NCI-H1436 treated with DMSO at 0.1 percent for 48 hours (cell line): ENCODE results near the gene HAAO.

Experiments used
- DNase-seq: peaks from one replicate; lab custom pipeline; 2025; lab: John Stamatoyannopoulos, UW

HAAO gene

DNA sequence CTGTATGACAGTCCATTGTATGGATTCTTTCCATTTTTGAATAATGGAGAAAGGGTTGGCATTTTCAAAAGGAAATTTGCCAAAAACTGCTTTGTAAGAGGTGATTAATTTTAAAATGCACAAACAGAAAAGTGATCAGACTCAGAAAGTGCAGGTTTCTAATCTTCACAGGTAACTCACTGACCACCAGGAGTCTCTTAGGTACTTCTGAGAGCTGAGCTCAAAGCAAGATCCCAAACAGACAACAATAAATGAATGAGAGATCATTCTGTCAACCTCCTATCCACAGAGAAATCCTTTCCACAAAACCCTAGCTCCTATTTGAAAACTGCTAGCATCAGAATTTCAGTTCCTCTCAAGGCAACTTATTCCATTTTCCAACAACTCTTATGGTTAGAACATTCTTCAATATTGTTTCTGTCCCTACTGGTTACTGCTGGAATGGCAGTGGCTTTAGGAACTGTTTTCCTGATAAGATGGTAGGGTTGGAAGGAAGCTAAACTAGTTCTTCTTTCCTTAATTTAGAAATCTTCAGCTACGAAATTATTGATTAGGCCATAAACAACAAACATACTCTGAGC is 20.6 kb upstream of the HAAO start:
- no peak for DNase-seq

DNA sequence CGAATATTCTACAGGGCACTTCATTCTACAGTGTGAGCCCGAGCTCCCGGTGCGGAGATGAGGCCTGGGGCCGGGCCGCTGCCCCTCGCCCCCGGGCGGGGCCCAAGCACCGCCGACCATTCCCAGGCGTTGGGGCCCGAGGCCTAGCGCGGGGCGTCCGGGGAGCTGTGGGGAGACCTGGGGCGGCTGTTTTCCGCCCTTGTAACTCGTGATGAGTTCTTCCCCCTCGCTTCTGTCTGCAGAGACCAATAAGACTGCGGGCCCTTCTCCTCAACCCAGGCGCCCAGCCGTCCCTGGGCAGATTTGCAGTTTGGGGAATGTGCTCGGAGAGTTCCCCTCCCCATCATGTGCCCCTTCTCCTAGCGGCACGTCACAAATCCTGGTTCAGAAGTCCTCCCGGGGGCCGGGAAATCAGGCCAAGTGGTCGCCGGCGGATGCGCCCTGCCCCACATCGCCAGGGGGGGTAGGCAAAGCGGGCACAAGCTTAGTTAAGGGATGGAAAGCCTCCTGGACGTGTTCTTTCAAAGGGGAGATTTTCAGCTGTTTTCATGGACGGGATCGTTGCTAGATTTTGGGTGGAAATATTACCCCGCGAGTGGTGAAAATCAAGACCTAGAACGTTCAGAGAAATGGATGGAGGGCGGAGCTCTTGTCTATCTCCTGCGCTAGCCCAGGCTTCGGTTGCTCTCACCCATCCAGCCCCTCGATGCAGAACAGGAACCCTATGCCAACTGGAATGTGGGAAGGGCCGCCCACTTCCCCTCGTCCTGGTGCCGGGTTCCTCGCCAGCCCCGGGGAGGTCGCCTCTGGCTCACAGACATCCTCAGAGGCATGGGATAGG is 18.8 kb upstream of the HAAO start:
- no peak for DNase-seq

DNA sequence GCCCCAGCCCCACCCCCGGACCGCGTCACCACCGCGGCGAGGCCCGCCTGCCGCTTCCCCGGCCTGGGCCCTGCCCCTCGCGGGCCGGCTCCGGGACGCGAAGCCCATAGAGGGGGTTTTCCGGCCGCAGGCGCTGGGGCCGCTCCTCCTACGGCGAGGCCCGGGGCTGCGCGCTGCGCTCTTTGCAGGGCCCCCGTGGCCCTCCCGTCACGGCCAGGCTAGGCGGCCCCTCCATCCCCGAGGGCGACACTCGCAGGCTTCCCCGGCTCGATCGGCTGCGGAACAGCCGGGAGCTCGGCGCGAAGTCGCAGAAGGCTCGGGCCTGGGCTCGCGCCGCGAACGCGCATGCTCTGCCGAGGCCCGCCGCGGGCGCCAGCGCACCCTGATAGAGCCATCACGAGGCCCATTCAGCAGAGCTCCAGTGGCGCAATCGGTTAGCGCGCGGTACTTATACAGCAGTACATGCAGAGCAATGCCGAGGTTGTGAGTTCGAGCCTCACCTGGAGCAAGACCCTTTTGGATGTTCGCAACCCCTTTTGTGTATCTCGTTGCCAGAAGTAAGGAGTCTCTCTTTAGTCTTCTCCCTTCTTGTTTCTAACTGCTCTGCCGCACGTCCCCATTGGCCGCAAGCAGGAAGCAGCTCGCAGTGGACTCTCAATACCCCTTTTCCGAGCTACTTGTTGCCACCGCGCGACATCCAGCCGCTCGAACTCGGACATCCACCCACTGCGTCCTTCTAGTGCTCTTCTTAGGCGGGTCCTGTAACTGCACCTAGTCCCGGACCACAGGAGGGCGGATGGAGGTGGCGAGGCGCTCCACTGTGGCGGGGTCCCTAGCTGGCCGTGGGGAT is 18.0 kb upstream of the HAAO start:
- DNase-seq: peak; percentile 76

DNA sequence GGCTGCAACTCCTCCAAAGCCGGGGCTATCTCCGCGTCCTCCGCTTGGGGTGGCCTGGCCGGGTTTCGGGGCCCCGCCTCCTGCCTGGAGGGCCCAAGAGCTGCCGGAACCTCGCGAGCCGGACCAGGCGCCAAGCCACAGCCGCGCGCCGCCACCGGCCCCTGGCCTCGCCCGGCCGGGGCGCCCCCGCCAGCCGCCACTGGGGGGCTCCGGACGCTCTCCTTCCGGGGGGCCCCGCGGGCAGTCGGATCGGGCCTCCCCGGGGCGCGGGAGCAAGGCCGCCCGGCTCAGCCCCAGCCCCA is 17.4 kb upstream of the HAAO start:
- no peak for DNase-seq

DNA sequence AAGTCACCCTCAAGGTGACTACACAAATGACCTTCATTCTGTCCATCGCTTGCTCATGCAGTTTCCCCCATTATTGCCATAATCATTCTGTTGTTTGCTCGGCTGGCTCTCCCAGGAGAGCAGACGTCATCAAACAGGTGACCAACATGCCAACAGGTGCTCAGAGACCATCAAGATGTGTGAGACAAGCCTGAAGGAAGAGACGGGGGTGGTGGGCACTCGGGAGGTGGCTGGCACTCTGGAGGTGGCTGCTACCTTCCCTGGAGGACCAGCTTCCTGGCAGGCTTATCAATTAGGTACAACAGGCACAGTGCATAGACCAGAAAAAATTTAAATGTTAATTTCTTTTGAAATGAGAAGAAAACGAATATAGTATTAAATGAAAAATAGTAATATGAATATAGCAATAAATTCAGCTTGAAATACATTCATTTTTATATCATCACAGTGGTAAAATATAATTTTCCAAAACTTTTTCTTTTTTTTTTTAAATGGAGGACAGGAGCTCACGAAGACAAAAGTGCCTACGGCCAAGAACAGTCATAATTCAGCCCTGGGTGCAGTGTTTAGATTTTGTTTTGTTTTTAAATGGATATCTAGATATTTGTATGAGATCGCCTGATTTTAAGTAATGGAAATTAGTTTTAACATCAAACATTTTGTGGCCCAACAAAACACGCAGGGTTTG is 16.9 kb upstream of the HAAO start:
- DNase-seq: peak; percentile 50

DNA sequence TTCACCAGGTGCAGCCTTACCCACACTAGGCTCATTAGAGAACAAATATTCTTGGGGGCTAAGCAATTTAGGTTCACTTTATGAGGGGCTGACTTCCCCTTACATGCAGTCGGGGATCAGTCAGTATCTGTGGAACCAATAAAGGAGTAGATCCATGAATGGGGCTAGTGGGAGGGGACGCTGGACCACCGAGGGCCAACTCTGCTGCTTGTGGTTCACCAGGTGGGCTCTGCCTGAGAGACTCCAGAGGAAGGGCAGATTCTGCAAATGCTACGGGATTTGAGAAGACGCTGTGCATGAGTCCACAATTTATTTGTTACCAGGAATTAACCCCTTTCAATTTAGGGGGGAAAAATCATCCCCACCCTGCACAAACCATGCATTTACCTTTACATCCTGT is 15.9 kb upstream of the HAAO start:
- no peak for DNase-seq

DNA sequence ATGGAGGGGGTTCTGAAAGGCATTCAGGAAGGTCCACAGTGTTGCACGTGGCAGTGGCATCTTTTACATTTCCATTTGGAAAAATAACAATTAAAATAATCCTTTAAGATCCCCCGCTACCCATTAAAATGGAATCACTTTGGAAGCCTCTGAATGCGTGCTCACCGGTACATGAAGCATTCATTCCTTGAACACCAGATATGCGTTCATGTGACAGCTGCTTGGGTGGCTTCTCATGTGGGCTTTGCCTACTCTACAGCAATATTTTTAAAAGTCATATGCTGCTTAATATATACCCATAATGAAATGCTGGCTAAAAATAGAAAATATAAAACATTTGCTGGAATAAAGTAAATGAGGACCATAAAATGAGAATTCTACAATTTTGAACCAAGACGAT is 14.4 kb upstream of the HAAO start:
- no peak for DNase-seq

DNA sequence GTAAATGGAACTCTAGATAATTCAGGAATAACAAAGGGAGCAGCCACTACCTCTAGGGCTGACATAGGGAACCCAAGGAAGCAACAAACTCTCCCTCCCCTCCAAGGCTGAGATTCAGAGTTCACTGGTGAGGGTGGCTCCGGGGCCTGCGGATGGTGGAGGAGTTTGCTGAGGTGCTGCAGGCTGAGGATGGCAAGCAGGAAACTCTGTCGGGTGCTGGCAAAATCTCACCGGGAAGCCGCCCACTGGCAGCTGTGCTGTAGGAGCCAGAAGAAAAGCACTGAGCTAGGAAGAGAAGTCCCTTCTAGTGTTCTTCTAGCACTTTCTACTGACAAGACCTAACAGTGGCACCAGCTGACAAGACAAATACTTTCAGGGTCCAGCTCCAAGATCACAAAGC is 12.5 kb upstream of the HAAO start:
- DNase-seq: no peak

DNA sequence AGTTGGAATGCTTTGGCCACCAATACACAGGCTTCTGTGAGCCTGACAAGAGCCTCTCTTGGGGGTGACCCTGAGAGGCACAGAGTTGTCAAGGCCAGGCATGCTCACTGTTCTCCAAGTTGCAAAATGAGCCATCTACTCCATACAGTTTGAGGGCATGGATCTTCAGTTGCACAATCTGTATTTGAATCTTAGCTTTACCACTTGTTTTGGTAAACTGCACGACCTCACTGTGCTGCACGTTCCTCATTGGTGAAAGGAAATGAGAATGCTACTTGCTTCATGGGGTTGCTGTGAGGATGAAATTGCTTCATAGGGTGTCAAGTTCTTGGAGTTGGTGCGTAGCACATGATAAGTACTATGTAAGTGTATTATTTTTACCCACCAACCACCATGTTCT is 12.0 kb upstream of the HAAO start:
- DNase-seq: no peak

DNA sequence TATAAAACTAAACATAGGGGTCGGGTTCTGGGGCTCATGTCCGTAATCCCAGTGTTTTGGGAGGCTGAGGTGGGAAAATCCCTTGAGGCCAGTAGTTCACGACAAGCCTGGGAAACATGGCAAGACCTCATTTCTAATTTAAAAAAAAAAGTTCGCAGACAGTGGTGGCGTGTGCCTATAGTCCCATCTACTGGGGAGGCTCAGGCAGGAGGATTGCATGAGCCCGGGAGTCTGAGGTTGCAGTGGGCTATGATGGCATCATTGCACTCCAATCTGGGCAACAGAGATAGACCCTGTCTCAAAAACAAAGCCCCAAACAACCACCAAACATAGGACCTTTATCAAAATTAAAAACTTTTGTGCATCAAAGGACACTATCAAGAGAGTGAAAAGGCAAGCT is 9.8 kb upstream of the HAAO start:
- no peak for DNase-seq

DNA sequence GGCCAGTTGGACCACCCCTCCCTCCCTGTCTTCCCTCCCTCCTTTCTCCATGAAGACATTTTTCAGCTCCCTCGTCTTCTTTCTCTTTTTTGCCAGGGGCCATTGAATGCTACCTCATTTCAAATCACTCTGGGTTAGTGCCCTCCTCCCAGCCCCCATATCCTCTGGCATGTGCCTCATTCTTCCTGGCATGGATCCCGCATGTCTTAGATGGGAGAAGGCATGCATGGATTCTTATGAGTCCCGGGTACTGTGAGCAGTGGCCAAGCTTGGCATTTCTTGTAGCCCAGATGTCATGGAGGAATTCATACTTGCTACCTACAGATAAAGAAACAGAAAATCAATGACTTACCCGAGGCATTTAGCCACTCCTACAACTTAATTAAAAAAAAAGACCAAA is 9.0 kb upstream of the HAAO start:
- no peak for DNase-seq

DNA sequence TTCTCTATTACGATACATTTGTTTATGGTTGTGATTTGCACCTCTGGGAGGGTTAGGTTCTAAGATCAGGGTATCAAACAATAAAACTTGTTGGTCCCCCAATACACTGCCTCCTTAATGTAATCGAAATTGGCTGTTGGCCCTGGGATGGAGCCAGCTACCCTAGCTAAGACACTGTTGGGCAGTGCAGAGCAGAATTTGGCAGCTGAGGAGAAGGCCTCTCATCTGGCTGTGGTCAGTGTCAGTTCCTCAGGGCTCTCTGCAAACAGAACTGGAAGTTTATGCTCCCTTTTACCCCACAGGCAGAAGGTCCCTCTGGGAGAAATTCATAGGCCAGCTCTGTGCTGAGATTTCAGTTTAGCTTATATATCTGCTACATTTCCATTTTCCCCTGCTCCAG is 8.6 kb upstream of the HAAO start:
- no peak for DNase-seq

DNA sequence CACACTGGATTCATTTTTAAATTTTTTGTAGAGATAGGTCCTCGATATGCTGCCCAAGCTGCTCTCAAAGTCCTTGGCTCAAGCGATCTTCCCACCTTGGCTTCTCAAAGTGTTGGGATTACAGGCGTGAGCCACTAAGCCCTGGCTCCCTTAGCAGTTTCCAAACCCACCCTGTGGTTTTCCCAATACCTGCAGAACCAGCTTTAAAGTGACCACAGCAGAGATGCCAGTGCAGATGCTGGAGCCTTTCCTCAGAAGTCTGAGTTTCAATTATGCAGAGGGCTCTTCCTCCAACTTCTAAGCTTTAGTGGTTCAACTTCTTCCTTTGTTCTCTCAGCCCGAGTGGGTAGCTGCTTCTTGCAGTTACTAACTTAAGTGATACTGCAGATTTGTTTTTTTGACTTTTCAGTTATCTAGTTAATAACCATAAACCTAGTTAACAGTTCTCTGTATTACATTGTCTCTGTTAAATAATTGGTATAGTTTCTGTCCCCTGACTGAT is 8.1 kb upstream of the HAAO start:
- DNase-seq: no peak

DNA sequence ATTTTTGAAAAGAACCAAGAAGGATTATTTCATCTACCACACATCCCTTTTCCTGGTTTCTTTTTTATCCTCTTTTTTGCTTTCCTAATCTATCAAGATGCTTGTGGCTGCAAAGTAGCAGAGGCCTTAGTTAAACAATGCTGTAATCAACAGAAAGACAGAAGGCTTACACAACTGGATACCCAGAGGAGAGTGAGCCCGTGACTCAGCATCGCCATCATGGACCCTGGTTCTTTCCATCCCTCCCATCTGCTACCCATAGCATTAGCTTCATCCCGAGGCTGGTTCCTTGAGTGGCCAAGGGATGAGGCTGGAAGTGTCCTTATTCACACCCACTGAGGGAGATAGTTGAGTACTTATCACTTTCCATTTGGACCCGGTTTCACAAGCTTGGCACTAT is 7.5 kb upstream of the HAAO start:
- DNase-seq: no peak

DNA sequence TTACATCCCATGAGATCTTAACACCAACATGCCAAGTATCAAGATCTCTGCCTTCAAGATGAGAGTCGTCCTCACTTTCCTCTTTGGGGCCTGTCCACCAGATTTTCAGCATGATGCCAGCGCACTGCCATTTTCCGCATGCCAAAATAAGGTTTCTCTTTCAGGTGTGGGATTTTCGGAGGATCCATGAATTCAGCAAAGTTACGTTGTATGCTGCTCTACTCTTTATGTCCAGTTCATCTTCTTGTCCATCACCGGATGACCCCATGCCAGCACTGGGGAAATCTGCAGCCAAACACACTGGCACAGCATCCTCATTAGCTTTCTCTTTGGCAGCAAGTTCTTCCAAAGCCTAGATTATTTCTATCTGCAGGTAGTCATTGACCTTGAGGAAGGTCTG is 4.9 kb upstream of the HAAO start:
- DNase-seq: no peak

DNA sequence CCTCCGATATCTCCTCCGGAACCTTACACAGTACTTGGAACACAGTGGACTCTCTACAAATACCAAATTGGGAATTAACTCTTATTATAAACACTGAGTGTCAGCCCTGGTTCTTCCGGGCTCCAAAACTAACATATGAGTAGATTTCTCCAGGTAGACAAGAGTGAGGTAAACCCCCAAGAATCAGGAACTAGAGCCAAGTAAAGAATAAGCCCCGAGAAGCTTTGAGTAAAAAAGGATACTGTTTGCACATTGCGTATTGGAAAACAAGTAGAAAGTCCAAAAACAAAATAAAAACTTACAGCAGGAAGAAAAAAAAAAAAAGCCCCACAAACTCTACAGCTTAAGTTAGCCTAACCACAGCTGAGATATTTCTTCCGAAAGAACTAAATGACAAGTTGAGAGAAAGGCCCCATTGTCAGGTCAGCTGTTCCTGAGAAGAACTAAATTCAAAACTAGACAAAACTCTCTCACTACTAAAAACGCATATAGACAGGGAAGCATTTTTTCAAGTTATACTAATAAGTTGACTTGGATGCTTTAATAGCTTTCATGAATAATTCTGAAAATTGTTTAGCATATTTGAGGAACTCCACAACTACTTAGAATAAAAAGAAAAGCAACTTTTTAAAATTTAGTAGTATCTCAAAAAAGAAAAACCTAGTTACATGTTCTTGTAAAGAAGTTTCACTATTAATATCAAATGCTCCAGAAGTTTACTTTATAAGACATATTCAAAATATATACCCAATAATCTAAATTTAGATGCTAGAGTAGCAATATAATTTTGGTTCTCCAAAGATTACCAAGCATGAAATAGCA is 4.3 kb upstream of the HAAO start:
- no peak for DNase-seq

DNA sequence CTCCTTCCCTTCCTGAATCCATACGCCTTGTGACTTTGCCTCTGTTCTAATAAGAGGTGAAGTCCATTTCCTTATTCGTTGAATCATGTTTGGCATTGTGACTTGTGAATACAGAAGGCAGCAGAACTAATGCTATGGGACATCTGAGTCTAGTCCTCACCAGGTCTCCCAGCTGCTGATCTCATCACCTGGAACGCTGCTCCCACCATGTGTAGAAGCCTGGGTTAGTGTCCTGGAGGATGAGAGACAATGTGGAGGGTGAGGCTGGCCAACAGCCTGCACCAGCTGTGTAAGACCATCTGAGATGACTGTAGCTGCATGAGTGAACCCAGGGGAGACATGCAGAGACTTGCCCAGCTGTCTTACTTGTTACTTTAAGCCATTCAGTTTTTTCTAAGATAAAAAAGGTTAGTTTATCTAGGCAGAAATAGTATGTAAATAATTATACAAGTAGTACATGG is 3.5 kb upstream of the HAAO start:
- DNase-seq: no peak

DNA sequence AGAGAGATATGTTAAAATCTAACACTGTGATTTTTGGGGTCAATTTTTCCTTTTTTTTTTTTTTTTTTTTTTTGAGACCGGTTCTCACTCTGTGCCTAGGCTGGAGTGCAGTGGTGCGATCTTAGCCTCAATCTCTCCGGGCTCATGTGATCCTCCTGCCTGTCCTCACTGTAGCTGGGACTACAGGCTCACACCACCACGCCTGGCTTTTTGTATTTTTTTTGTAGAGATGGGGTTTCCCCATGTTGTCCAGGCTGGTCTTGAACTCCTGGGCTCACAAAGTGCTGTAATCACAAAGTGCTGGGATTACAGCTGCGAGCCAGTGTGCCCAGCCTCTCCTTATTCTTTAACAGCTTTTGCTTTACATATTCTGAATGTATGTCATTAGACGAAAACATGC is 2.9 kb upstream of the HAAO start:
- DNase-seq: no peak

DNA sequence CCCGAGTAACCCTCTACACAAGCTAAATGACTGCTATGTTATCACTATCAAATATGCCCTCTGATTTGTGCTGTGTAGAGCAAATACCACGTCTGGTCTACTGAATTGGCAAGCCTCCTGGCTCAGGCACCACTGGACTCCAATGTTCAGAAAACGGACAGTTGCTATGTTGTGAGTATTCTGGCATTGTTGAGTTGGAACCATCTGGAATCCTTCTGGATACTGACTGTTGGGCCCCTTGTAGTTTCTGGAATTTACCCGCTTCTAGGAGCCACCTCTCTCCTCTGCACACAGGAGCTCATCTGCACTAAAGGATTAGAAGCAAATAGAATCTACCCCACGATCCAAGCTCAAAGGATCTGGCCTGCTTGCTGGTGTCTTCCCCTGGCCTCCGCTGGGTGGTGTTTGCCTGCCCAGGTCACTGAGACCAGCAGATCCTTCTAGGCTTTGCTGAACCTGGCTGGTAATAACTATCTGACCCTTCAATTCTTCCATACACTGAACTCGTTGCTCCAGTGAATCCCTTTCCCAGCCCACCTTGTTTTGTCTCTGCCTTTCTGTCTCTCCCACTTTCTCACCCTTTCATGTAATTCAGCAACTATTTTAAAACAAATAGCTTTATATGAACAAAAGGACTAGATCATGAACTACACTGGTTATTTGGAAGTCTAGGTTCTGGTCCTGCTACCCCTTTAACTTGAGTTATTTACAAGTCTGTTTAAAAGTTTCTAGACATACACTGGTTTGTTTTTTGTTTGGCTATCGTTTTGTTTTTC is 2.1 kb upstream of the HAAO start:
- no peak for DNase-seq

DNA sequence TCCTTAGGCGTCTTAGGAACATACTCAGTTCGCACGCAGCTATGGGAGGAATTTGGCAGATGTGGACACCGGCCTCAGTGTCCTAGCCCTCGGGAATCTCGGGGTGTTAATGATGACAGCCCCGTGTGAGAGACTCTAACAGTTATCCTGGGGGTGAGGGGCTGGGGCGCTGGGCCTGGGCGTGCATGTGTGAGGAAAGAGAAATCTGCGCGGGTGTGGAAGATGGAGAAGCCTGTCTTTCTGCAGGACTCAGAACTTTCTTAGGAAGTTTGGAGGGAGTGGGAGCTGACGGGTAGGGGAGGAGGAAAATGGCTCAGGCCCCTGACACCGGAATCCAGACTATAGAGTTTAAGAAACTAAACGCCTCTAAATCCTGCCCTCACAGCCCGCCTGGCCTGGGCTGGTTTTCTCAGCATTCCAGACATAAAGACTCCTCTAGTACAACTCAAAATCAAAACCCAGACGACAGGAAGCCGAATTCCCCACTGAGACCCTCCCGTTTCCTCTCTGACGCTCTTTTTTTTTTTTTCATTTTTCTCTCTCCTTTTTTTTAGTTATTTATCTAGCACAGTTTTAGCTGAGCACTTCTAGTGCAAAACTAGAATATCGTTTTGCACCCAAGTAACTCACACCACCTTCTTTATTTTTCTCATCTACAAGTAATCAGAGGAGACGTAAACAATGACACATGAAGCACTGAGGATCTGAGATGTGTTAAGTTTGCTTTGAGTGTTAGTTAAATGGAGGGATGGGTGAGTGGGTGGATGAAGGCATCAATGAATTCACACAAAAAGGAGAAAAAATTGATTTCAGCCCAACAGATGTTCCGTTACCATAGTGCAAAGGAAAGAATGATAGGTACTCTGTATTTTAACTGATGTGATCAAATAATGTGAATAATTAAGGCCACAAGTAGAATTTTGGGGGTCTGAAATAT is 1.2 kb upstream of the HAAO start:
- DNase-seq: no peak
